Upper lobe of left lung (tissue), 6 donors: ENCODE data around the gene CELF5. TPM values are rescaled to one million over a fixed set of nuclear protein-coding genes. Genes with fewer than 3 reads are reported as not detected.

Source experiments
- ATAC-seq, 2 donors: fragments of 200-7000 bp; cut with Tn5 transposase; one replicate each; pipeline ENCODE4 v1.9.1; 2022; ENCODE audit warnings: mild to moderate bottlenecking in 2 of 2, moderate library complexity in 2 of 2; ENCODE audit not compliant: low FRiP score in 2 of 2
- DNase-seq, 2 donors: peaks; one replicate each; pipeline ENCODE4 v3.0.0-alpha.2; 2019 to 2020
- H3K27ac ChIP-seq, 4 donors: fragments of 200-600 bp; sonication (generic); one replicate each; pipeline ENCODE4 v1.5.1; 2016 to 2019
- H3K27me3 ChIP-seq, 4 donors: fragments of 200-600 bp; sonication (generic); one replicate each; pipeline ENCODE4 v1.5.1; 2017 to 2019
- H3K36me3 ChIP-seq, 4 donors: fragments of 200-600 bp; sonication (generic); one replicate each; pipeline ENCODE4 v1.5.1; 2016 to 2019
- H3K4me1 ChIP-seq, 4 donors: fragments of 200-600 bp; sonication (generic); one replicate each; pipeline ENCODE4 v1.5.1; 2018 to 2019
- H3K4me3 ChIP-seq, 4 donors: fragments of 200-600 bp; sonication (generic); one replicate each; pipeline ENCODE4 v1.5.1; 2017 to 2019; ENCODE audit warnings: mild to moderate bottlenecking in 2 of 4, moderate library complexity in 1 of 4
- H3K9me3 ChIP-seq, 4 donors: fragments of 200-600 bp; sonication (generic); one replicate each; pipeline ENCODE4 v1.5.1; 2018 to 2019
- EP300 ChIP-seq, 4 donors: sonication (generic); formaldehyde crosslinking; IDR thresholded peaks; one replicate each; pipeline ENCODE4 v1.5.1; 2017; ENCODE audit warnings: antibody characterized with exemption in 4 of 4, control low read depth in 2 of 4
- POLR2A ChIP-seq, 4 donors: fragments of 450-650 bp; IDR thresholded peaks; one replicate each; pipeline ENCODE4 v1.5.1; 2016 to 2017; ENCODE audit warnings: antibody characterized with exemption in 4 of 4, mild to moderate bottlenecking in 2 of 4
- POLR2AphosphoS5 ChIP-seq, 2 donors: sonication (generic); formaldehyde crosslinking; IDR thresholded peaks; one replicate each; pipeline ENCODE4 v1.5.1; 2017; ENCODE audit warnings: antibody characterized with exemption in 2 of 2
- WGBS, 2 donors: methylation state at CpG; one replicate each; pipeline ENCODE4 v1.1.5; 2017 to 2018; 5-methylcytosine and 5-hydroxymethylcytosine counted together
- total RNA-seq, 6 donors: library from RNA; depleted of rRNA in 4 of 6; stranded (reverse); fragments of >200 nt in 4 of 6; gene quantifications; one replicate each; pipeline versions ENCODE4 v1.1.0 to v1.2.1, GENCODE V29; 2016 to 2021
- TF ChIP-seq, protein P1 (sequence below), 6 experiments: fragments of 450-650 bp in 4 of 6; fragments of 200-600 bp in 2 of 6; sonication (generic) in 2 of 6; IDR thresholded peaks; one replicate each; pipeline ENCODE4 v1.5.1; 2016 to 2019; ENCODE audit warnings: antibody characterized with exemption in 6 of 6
- donor health status: DM: no; HTN: no; CAD: no; lungs with moderate emphysema.
- donor health status: DM: no; HTN: yes; CAD: no; lungs with severe emphysema.

Gene CELF5
- total RNA-seq, 6 donors from 2014 or later: 0.49 to 0.76 TPM; not detected in 4

DNA sequence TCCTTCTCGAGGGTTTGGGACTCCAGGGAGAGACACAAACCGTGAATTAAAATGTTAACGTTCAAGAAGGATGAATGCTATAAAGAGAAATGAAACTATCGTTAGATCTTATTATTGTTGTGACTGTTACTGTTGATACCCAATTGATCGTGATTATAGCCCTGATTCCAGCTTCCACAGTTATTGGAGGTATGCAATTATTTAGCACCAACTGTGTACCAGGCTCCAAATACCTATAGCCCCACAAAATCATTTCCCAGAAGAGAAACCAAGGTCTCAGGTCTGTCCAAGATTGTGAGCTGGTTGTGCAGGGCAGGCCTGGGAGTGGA lies 111.9 kb downstream of the CELF5 start:
- H3K27me3 ChIP-seq: no peaks in the 10 kb centered on the region
- WGBS, 2 donors: 39 to 40% methylated on average over 5 of the region's 5 CpGs
- TF ChIP-seq POLR2A (IDR thresholded peaks at IDR 0.05) (peak in 1 of 4 donors; percentile 0), POLR2AphosphoS5 (IDR thresholded peaks at IDR 0.05) (no peak), EP300 (IDR thresholded peaks at IDR 0.05) (no peak)
- TF ChIP-seq, protein P1, sequence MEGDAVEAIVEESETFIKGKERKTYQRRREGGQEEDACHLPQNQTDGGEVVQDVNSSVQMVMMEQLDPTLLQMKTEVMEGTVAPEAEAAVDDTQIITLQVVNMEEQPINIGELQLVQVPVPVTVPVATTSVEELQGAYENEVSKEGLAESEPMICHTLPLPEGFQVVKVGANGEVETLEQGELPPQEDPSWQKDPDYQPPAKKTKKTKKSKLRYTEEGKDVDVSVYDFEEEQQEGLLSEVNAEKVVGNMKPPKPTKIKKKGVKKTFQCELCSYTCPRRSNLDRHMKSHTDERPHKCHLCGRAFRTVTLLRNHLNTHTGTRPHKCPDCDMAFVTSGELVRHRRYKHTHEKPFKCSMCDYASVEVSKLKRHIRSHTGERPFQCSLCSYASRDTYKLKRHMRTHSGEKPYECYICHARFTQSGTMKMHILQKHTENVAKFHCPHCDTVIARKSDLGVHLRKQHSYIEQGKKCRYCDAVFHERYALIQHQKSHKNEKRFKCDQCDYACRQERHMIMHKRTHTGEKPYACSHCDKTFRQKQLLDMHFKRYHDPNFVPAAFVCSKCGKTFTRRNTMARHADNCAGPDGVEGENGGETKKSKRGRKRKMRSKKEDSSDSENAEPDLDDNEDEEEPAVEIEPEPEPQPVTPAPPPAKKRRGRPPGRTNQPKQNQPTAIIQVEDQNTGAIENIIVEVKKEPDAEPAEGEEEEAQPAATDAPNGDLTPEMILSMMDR (IDR thresholded peaks at IDR 0.05): no peak
- peaks cover 41 to 49% (median 47%) of the 10 kb centered on the region in 4 donors for H3K4me1 ChIP-seq
- H3K9me3 ChIP-seq: no peaks in the 10 kb centered on the region
- H3K4me3 ChIP-seq: no peak overlapping the region
- peak overlapping the region; percentile 88 to 96 (median 94) for H3K27ac ChIP-seq
- no peak for DNase-seq
- no peak for ATAC-seq
- H3K36me3 ChIP-seq: no peaks in the 10 kb centered on the region

DNA sequence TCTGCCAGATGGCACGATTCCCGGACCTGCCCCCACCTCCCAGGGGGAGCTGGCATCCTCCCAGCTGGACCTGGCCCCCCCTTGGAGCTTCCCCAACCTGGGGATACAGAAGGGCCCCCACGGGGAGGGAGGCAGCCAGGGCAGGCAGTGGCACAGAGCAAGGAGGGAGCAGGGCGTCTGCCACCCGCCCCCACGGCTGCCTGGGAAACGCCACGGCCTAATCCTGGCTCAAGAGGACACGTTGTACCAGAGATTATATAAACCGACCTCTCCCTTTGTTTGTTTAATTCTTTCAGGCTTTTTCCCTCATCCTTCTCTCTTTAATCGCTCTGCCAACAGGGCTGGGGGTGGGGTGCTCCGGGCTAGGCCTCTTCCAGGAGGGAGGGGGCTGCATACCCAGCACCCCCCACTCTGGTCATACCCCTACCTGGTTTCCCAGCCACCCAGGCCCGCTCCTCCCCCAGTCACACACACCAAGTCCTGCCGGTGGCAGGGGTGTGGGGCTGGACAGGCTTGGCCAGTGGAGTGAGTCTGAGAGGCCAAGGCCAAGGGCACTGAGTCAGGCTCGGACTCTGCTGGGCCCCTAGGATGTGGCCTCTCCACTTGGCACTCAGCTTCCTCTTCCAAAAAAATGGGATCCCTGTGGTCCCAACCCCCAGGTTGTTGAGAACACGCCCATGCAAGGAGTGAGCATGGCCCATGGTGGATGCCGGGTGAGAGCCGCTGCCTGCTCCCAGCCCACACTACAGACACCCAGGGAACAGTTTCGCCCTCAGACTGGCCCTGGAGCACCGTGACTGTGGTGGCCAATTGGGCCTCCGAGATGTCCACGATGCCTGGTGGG lies 112.4 kb downstream of the CELF5 start:
- 22 to 32% methylated on average over 13 to 18 of the region's 22 CpGs for WGBS, 2 donors
- DNase-seq (peak; percentile 93 to 94), ATAC-seq (peak; percentile 89 to 96)
- Histone ChIP-seq H3K4me1 (peaks cover 41 to 49% (median 47%) of the 10 kb centered on the region in 4 donors), H3K27ac (peak overlapping the region; percentile 88 to 96 (median 94)), H3K36me3 (no peaks in the 10 kb centered on the region), H3K4me3 (no peak overlapping the region), H3K9me3 (no peaks in the 10 kb centered on the region), H3K27me3 (no peaks in the 10 kb centered on the region)
- TF ChIP-seq POLR2AphosphoS5 (IDR thresholded peaks at IDR 0.05) (peak; percentile 90 to 93), EP300 (IDR thresholded peaks at IDR 0.05) (peak in 2 of 4 donors; percentile 96), POLR2A (IDR thresholded peaks at IDR 0.05) (peak in 2 of 4 donors; percentile 26 to 41)
- TF ChIP-seq, protein P1 (IDR thresholded peaks at IDR 0.05): peak in 1 of 6 experiments; percentile 12

DNA sequence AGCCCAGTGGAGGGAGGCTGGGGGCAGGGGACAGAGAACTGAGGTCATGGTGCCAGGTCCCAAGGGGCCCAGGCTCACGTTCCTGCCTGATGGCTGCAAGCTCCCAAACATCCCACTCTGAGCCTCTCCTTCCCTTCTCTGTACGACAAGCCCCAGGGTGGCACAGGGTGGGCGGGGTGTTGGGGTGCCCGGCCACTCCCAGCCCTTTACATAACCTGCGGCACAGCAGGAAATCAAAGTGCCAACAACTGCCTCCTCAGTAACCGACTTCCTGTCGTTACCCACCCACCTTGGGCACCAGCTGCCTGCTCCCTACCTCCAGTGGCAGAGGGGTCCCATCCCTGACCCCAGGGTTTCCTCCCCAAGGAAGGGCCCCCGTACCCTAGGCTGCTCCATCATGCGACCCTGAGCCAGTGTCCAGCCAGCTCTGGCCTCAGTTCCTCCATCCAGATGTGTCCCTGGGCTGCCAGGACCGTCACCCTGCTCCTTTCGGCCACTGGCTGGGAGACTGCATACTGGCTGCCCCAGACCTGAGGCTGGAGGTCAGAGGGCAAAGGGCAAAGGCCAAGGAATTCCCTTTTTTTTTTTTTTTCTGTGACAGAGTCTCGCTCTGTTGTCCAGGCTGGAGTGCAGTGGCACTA lies 114.2 kb downstream of the CELF5 start:
- Histone ChIP-seq H3K4me3 (no peak overlapping the region), H3K27me3 (no peaks in the 10 kb centered on the region), H3K9me3 (no peaks in the 10 kb centered on the region), H3K36me3 (no peaks in the 10 kb centered on the region), H3K27ac (peak overlapping the region; percentile 88 to 96 (median 94)), H3K4me1 (peaks cover 52 to 61% (median 58%) of the 10 kb centered on the region in 4 donors)
- TF ChIP-seq, protein P1 (IDR thresholded peaks at IDR 0.05): peak in 1 of 6 experiments; percentile 3
- no peak for TF ChIP-seq EP300 (IDR thresholded peaks at IDR 0.05)
- TF ChIP-seq POLR2AphosphoS5 (IDR thresholded peaks at IDR 0.05): peak in 1 of 2 donors; percentile 55
- TF ChIP-seq POLR2A (IDR thresholded peaks at IDR 0.05): peak in 1 of 4 donors; percentile 55
- 21 to 41% methylated on average over 6 to 12 of the region's 12 CpGs for WGBS, 2 donors
- DNase-seq: peak; percentile 88 to 89
- peak; percentile 28 to 45 for ATAC-seq

DNA sequence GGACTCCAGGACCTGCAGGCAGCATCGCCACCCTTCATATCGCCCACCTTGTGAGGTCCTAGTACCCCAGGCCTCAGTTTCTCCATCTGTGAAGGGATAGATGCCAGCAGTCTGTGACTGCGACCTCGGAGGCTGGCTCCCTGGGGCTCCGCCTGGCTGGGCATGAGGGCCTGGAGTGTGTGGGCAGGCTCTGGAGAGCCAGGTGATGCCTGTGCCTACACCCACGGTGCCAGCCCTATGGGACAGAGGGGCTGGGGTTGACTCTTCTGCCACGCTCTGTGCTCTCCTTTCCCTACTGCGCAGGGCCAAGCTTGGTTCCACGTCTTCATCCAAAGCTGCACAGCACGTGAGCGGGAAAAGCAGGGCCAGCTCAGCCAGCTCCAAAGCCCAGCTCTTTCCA lies 115.9 kb downstream of the CELF5 start:
- TF ChIP-seq, protein P1 (IDR thresholded peaks at IDR 0.05): no peak
- TF ChIP-seq EP300 (IDR thresholded peaks at IDR 0.05) (no peak), POLR2AphosphoS5 (IDR thresholded peaks at IDR 0.05) (no peak), POLR2A (IDR thresholded peaks at IDR 0.05) (no peak)
- Histone ChIP-seq H3K4me3 (no peak overlapping the region), H3K36me3 (no peaks in the 10 kb centered on the region), H3K27ac (no peak overlapping the region), H3K27me3 (no peaks in the 10 kb centered on the region), H3K9me3 (no peaks in the 10 kb centered on the region), H3K4me1 (peaks cover 47 to 58% (median 56%) of the 10 kb centered on the region in 4 donors)
- ATAC-seq: no peak
- no peak for DNase-seq
- WGBS, 2 donors: 83 to 93% methylated on average over 8 to 11 of the region's 11 CpGs
